PC-9 (cell line): ENCODE results near the gene CNTN4. TPM values are rescaled to one million over a fixed set of nuclear protein-coding genes. Genes with fewer than 3 reads are reported as not detected.

ENCODE experiments used
- BruUV-seq: library from RNA; stranded (reverse); fragments of 400-500 nt; replicated peaks from 2 replicates; lab custom pipeline; 2021; lab: Mats Ljungman, UMichigan
- CTCF ChIA-PET: fragments of 300-600 bp; sonication (Branson Sonifier 250); formaldehyde crosslinking; loops from one replicate; lab custom pipeline; 2022; ENCODE audit warnings: antibody characterized with exemption; lab: Charles Lee
- POLR2A ChIA-PET: fragments of 300-600 bp; sonication (Branson Sonifier 250); formaldehyde crosslinking; loops from one replicate; lab custom pipeline; 2022; ENCODE audit warnings: antibody characterized with exemption; ENCODE audit not compliant: unreplicated experiment; lab: Charles Lee
- DNase-seq, 2 experiments: peaks; one replicate each; pipeline versions ENCODE4 v3.0.0 to v3.0.0-alpha.2; 2015 to 2022; ENCODE audit warnings: mixed read lengths in 1 of 2
- H2AFZ ChIP-seq: fragments of 200-600 bp; sonication (generic); 2 replicates; pipeline ENCODE4 v1.8.1; 2017; ENCODE audit warnings: antibody characterized with exemption
- H3F3A ChIP-seq: fragments of 200-600 bp; sonication (generic); 2 replicates; pipeline ENCODE4 v1.8.1; 2017; ENCODE audit warnings: antibody characterized with exemption, mild to moderate bottlenecking, low read depth; ENCODE audit not compliant: insufficient read depth
- H3K27ac ChIP-seq: fragments of 200-600 bp; sonication (generic); 2 replicates; pipeline ENCODE4 v1.6.1; 2016; ENCODE audit warnings: mixed run types
- H3K27me3 ChIP-seq: fragments of 200-600 bp; sonication (generic); 2 replicates; pipeline ENCODE4 v1.6.1; 2016; ENCODE audit warnings: low read depth, mixed run types; ENCODE audit not compliant: insufficient read depth
- H3K36me3 ChIP-seq: fragments of 200-600 bp; sonication (generic); 2 replicates; pipeline ENCODE4 v1.6.1; 2016; ENCODE audit warnings: low read depth, mixed run types
- H3K4me1 ChIP-seq: fragments of 200-600 bp; sonication (generic); replicated peaks from 2 replicates; pipeline ENCODE4 v1.6.1; 2016; ENCODE audit warnings: mixed run types; ENCODE audit not compliant: insufficient read depth
- H3K4me2 ChIP-seq: fragments of 200-600 bp; sonication (generic); 2 replicates; pipeline ENCODE4 v1.6.1; 2017; ENCODE audit warnings: mixed run types
- H3K4me3 ChIP-seq: fragments of 200-600 bp; sonication (generic); 2 replicates; pipeline ENCODE4 v1.6.1; 2016; ENCODE audit warnings: mixed run types
- H3K79me2 ChIP-seq: fragments of 200-600 bp; sonication (generic); 2 replicates; pipeline ENCODE4 v1.6.1; 2017; ENCODE audit warnings: low read depth, mixed run types
- H3K9me2 ChIP-seq: fragments of 200-600 bp; sonication (generic); 2 replicates; pipeline ENCODE4 v1.8.1; 2017; ENCODE audit warnings: mild to moderate bottlenecking; ENCODE audit not compliant: insufficient read depth
- H3K9me3 ChIP-seq: fragments of 200-600 bp; sonication (generic); 2 replicates; pipeline ENCODE4 v1.8.1; 2016; ENCODE audit warnings: low read depth; ENCODE audit not compliant: insufficient read depth
- H4K20me1 ChIP-seq: fragments of 200-600 bp; sonication (generic); 2 replicates; pipeline ENCODE4 v1.8.1; 2017; ENCODE audit not compliant: insufficient read depth
- CTCF ChIP-seq: fragments of 200-600 bp; sonication (generic); conservative IDR thresholded peaks from 2 replicates; pipeline ENCODE4 v1.6.1; 2017; ENCODE audit warnings: mixed run types, antibody characterized with exemption, mild to moderate bottlenecking, moderate library complexity
- EZH2 ChIP-seq: fragments of 200-600 bp; sonication (generic); IDR thresholded peaks from 2 replicates; pipeline ENCODE4 v1.8.0; 2017; ENCODE audit warnings: antibody characterized with exemption, low read depth
- intact Hi-C: fragments of 100-400 bp; cut with micrococcal nuclease; formaldehyde crosslinking; loops from one replicate; pipeline ENCODE4 v1.10.0; 2022; ENCODE audit not compliant: unreplicated experiment
- total RNA-seq: library from RNA; stranded (reverse); gene quantifications from 2 replicates; pipeline ENCODE4 v1.2.3, GENCODE V29; 2021

CNTN4 gene
- total RNA-seq, 1 experiment from 2014 or later, result not detected

GRCh38 chr3:2790266-2790815, 691.7 kb downstream of the CNTN4 start:
- Histone ChIP-seq H3K9me2 (no peaks in the 10 kb centered on the region), H2AFZ (no peak overlapping the region), H4K20me1 (no peaks in the 10 kb centered on the region), H3K36me3 (no peaks in the 10 kb centered on the region), H3K9me3 (no peaks in the 10 kb centered on the region), H3K79me2 (no peaks in the 10 kb centered on the region), H3K27ac (no peak overlapping the region), H3K4me3 (no peak overlapping the region), H3K4me2 (no peak overlapping the region), H3K27me3 (no peaks in the 10 kb centered on the region), H3F3A (no peaks in the 10 kb centered on the region), H3K4me1 (no peaks in the 10 kb centered on the region)
- intact Hi-C loops, result no loop called here
- no TSS peak for BruUV-seq
- TF ChIP-seq EZH2, result no peak
- no peak for TF ChIP-seq CTCF
- no peak for DNase-seq
- POLR2A ChIA-PET, result no interaction called here
- CTCF ChIA-PET, result no interaction called here

- no TSS peak for BruUV-seq
- no peaks in the 10 kb centered on the region for H3K9me3 ChIP-seq
- no peaks in the 10 kb centered on the region for H3K27me3 ChIP-seq
- H3K4me3 ChIP-seq, result no peak overlapping the region
- H3K79me2 ChIP-seq, result no peaks in the 10 kb centered on the region
- DNase-seq, result no peak
- H3K4me2 ChIP-seq, result no peak overlapping the region
- no peaks in the 10 kb centered on the region for H4K20me1 ChIP-seq
- POLR2A ChIA-PET, result no interaction called here
- no peak overlapping the region for H3K27ac ChIP-seq
- TF ChIP-seq EZH2 (no peak), CTCF (no peak)
- intact Hi-C loops, result no loop called here
- no peaks in the 10 kb centered on the region for H3K36me3 ChIP-seq
- H3F3A ChIP-seq, result no peaks in the 10 kb centered on the region
- CTCF ChIA-PET, result no interaction called here
- no peaks in the 10 kb centered on the region for H3K4me1 ChIP-seq
- no peaks in the 10 kb centered on the region for H3K9me2 ChIP-seq
- H2AFZ ChIP-seq, result no peak overlapping the region
Observed at GRCh38 chr3:2792432-2792831, 693.8 kb downstream of the CNTN4 start.

- TF ChIP-seq CTCF, result no peak
- no peak for TF ChIP-seq EZH2
- no peaks in the 10 kb centered on the region for H3K9me3 ChIP-seq
- no peak overlapping the region for H3K4me3 ChIP-seq
- CTCF ChIA-PET, result no interaction called here
- no TSS peak for BruUV-seq
- H3F3A ChIP-seq, result no peaks in the 10 kb centered on the region
- no peaks in the 10 kb centered on the region for H3K36me3 ChIP-seq
- no peaks in the 10 kb centered on the region for H3K27me3 ChIP-seq
- H2AFZ ChIP-seq, result no peak overlapping the region
- no peaks in the 10 kb centered on the region for H3K79me2 ChIP-seq
- H3K27ac ChIP-seq, result no peak overlapping the region
- no peak for DNase-seq
- intact Hi-C loops, result no loop called here
- no peaks in the 10 kb centered on the region for H3K9me2 ChIP-seq
- no peak overlapping the region for H3K4me2 ChIP-seq
- no peaks in the 10 kb centered on the region for H3K4me1 ChIP-seq
- POLR2A ChIA-PET, result no interaction called here
- H4K20me1 ChIP-seq, result no peaks in the 10 kb centered on the region
Observed at GRCh38 chr3:2793987-2794386, 695.3 kb downstream of the CNTN4 start.
